Endodermal cell (in vitro differentiated cells): ENCODE measurements around the gene TRIO. TPM values are rescaled to one million over a fixed set of nuclear protein-coding genes. Genes with fewer than 3 reads are reported as not detected.

Experiments used
- DNase-seq: peaks from one replicate; pipeline ENCODE4 v3.0.0-alpha.2; 2017
- H3K27ac ChIP-seq: 2 replicates; pipeline ENCODE4 v1.5.1; 2013; ENCODE audit warnings: mild to moderate bottlenecking, low read depth, low read length, moderate library complexity
- H3K27me3 ChIP-seq: 2 replicates; pipeline ENCODE4 v1.6.1; 2013; ENCODE audit warnings: mild to moderate bottlenecking, low read length, moderate library complexity; ENCODE audit not compliant: insufficient read depth, control insufficient read depth, poor library complexity, severe bottlenecking
- H3K36me3 ChIP-seq: 2 replicates; pipeline ENCODE4 v1.7.0; 2013; ENCODE audit warnings: mild to moderate bottlenecking, low read length, moderate library complexity; ENCODE audit not compliant: control insufficient read depth, insufficient read depth
- H3K4me1 ChIP-seq: one replicate; pipeline ENCODE4 v1.7.0; 2013; ENCODE audit warnings: low read length; ENCODE audit not compliant: control insufficient read depth, insufficient read depth
- H3K4me3 ChIP-seq: 2 replicates; pipeline ENCODE4 v1.5.1; 2013; ENCODE audit warnings: mild to moderate bottlenecking, low read length, moderate library complexity
- H3K9ac ChIP-seq: 2 replicates; pipeline ENCODE4 v1.6.1; 2013; ENCODE audit warnings: mild to moderate bottlenecking, low read length, moderate library complexity; ENCODE audit not compliant: poor library complexity, severe bottlenecking; ENCODE audit errors: extremely low read depth
- H3K9me3 ChIP-seq: 2 replicates; pipeline ENCODE4 v1.6.1; 2013; ENCODE audit warnings: mild to moderate bottlenecking, low read length, moderate library complexity; ENCODE audit not compliant: control insufficient read depth
- H3K27ac Mint-ChIP-seq: 2 replicates; pipeline ENCODE4 v1.8.0; 2020; ENCODE audit warnings: mixed read lengths
- H3K27me3 Mint-ChIP-seq: 2 replicates; pipeline ENCODE4 v1.8.0; 2021; ENCODE audit warnings: mild to moderate bottlenecking, mixed read lengths; ENCODE audit not compliant: insufficient read depth
- H3K36me3 Mint-ChIP-seq: 2 replicates; pipeline ENCODE4 v1.8.0; 2020; ENCODE audit warnings: low read depth, mixed read lengths
- H3K4me1 Mint-ChIP-seq: 2 replicates; pipeline ENCODE4 v1.8.0; 2020; ENCODE audit warnings: mixed read lengths
- H3K4me3 Mint-ChIP-seq: 2 replicates; pipeline ENCODE4 v1.8.0; 2020; ENCODE audit warnings: mild to moderate bottlenecking, moderate library complexity, mixed read lengths
- H3K9me3 Mint-ChIP-seq: 2 replicates; pipeline ENCODE4 v1.8.0; 2020; ENCODE audit warnings: mild to moderate bottlenecking, mixed read lengths
- WGBS, 2 experiments: methylation state at CpG; one replicate each; pipeline versions ENCODE4 v1.1.5 to v1.1.7; 2013; ENCODE audit warnings: missing lambda C conversion rate in 2 of 2, mixed read lengths in 1 of 2; ENCODE audit not compliant: insufficient coverage in 1 of 2, insufficient read length in 1 of 2; 5-methylcytosine and 5-hydroxymethylcytosine counted together
- total RNA-seq, 2 donors: library from RNA; stranded (reverse); fragmentation: NEBNext Ultra II Directional in 1 of 2; extraction: Animal tissue kit (Norgen Biotek cat#: 25700) in 1 of 2; gene quantifications; 2 replicates in 1 of 2; 3 replicates in 1 of 2; pipeline ENCODE4 v1.2.1, GENCODE V29; 2021
- TF ChIP-seq, protein P1 (sequence below): fragments of 200-600 bp; sonication (generic); conservative IDR thresholded peaks from 2 replicates; pipeline ENCODE4 v1.5.0; 2021; ENCODE audit warnings: antibody characterized with exemption, mild to moderate bottlenecking

Gene TRIO
- total RNA-seq, 2 donors from 2014 or later = 88.3 to 109 TPM

DNA sequence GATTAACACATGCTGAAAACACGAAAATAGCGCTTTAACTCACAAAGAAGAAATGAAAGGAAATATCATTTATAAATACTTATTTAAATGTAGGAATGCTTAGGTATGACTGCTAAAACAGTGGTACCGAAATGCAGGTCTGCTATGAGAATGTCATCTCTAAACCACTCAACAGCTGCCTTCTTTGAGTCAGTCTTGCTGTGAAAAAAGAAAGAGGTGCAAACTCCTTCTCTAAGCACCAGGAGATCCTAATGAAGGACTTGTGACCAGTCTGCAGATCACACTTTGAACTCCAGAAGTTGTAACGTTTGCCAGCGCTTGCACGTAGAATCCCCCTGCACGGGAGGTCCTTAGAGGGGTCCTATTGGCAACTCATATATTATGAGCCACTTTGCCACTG lies 86.6 kb downstream of the TRIO start:
- no peak overlapping the region for H3K4me3 ChIP-seq
- H3K27ac Mint-ChIP-seq = no peak overlapping the region
- no peak overlapping the region for H3K4me3 Mint-ChIP-seq
- TF ChIP-seq, protein P1, sequence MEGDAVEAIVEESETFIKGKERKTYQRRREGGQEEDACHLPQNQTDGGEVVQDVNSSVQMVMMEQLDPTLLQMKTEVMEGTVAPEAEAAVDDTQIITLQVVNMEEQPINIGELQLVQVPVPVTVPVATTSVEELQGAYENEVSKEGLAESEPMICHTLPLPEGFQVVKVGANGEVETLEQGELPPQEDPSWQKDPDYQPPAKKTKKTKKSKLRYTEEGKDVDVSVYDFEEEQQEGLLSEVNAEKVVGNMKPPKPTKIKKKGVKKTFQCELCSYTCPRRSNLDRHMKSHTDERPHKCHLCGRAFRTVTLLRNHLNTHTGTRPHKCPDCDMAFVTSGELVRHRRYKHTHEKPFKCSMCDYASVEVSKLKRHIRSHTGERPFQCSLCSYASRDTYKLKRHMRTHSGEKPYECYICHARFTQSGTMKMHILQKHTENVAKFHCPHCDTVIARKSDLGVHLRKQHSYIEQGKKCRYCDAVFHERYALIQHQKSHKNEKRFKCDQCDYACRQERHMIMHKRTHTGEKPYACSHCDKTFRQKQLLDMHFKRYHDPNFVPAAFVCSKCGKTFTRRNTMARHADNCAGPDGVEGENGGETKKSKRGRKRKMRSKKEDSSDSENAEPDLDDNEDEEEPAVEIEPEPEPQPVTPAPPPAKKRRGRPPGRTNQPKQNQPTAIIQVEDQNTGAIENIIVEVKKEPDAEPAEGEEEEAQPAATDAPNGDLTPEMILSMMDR = no peak
- no peaks in the 10 kb centered on the region for H3K9me3 ChIP-seq
- no peaks in the 10 kb centered on the region for H3K4me1 ChIP-seq
- no peaks in the 10 kb centered on the region for H3K27me3 ChIP-seq
- 83 to 86% methylated on average over 5 to 7 of the region's 7 CpGs for WGBS, 2 experiments
- H3K4me1 Mint-ChIP-seq = peaks cover 37% of the 10 kb centered on the region
- H3K9me3 Mint-ChIP-seq = no peaks in the 10 kb centered on the region
- H3K36me3 Mint-ChIP-seq = no peaks in the 10 kb centered on the region
- no peak overlapping the region for H3K9ac ChIP-seq
- H3K27me3 Mint-ChIP-seq = no peaks in the 10 kb centered on the region
- H3K36me3 ChIP-seq = no peaks in the 10 kb centered on the region
- no peak for DNase-seq
- no peak overlapping the region for H3K27ac ChIP-seq

DNA sequence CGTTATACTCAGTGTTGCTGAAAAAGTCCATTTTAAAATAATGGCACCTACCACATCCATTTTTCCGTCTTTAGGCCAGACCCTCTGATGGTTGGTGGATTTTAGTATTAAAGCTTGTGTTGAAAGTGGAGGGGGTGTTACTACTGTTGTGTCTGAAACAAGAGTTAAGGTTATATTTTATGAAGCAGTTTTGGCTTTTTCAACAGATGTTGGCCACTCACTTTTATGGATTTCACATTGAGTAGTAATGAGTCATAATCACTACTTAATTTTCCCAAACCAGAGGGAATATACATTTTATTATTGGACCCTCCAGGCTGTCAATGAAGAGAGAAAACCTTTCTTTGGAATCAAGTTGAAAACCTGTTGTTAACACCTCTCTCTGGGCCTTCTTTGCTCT lies 88.0 kb downstream of the TRIO start:
- H3K27ac Mint-ChIP-seq = no peak overlapping the region
- Histone ChIP-seq H3K27ac (no peak overlapping the region), H3K36me3 (no peaks in the 10 kb centered on the region), H3K9ac (no peak overlapping the region), H3K27me3 (no peaks in the 10 kb centered on the region), H3K4me3 (no peak overlapping the region), H3K9me3 (no peaks in the 10 kb centered on the region), H3K4me1 (no peaks in the 10 kb centered on the region)
- peaks cover 36% of the 10 kb centered on the region for H3K4me1 Mint-ChIP-seq
- H3K27me3 Mint-ChIP-seq = no peaks in the 10 kb centered on the region
- no peak overlapping the region for H3K4me3 Mint-ChIP-seq
- WGBS, 2 experiments = 93 to 100% methylated on average over 1 to 2 of the region's 2 CpGs
- no peak for DNase-seq
- no peaks in the 10 kb centered on the region for H3K36me3 Mint-ChIP-seq
- H3K9me3 Mint-ChIP-seq = no peaks in the 10 kb centered on the region
- TF ChIP-seq, protein P1 = no peak

DNA sequence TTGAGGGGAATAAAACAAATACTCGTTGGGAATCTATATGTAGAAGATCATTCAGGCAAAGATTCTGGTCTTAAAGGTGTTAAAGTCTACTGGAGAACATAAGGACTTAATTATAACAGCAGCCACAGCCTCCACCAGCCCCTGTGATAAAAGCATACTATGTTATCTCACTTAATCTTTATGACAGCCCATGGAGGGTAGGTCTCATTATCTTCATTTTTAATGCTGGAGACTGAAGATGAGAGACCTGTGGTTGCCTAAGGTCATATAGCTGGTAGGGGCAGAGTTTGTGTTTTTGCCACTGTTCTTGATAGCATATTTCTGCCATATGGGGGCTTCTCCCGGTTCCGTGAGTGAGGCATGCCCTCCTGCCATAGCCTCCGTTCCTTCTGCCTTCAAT lies 88.7 kb downstream of the TRIO start:
- Histone ChIP-seq H3K9me3 (no peaks in the 10 kb centered on the region), H3K4me3 (no peak overlapping the region), H3K27me3 (no peaks in the 10 kb centered on the region), H3K27ac (no peak overlapping the region), H3K4me1 (no peaks in the 10 kb centered on the region), H3K9ac (no peak overlapping the region), H3K36me3 (no peaks in the 10 kb centered on the region)
- DNase-seq = no peak
- WGBS, 2 experiments = 87 to 96% methylated on average over 3 to 4 of the region's 4 CpGs
- Mint-ChIP-seq H3K4me1 (peaks cover 37% of the 10 kb centered on the region), H3K27me3 (no peaks in the 10 kb centered on the region), H3K27ac (no peak overlapping the region), H3K9me3 (no peaks in the 10 kb centered on the region), H3K4me3 (no peak overlapping the region), H3K36me3 (no peaks in the 10 kb centered on the region)
- TF ChIP-seq, protein P1 = no peak
